NCI-H1048 (cell line): ENCODE results near the gene TRIOBP.

ENCODE experiments used
- DNase-seq: peaks from one replicate; lab custom pipeline; 2025; lab: John Stamatoyannopoulos, UW

Gene TRIOBP

DNA sequence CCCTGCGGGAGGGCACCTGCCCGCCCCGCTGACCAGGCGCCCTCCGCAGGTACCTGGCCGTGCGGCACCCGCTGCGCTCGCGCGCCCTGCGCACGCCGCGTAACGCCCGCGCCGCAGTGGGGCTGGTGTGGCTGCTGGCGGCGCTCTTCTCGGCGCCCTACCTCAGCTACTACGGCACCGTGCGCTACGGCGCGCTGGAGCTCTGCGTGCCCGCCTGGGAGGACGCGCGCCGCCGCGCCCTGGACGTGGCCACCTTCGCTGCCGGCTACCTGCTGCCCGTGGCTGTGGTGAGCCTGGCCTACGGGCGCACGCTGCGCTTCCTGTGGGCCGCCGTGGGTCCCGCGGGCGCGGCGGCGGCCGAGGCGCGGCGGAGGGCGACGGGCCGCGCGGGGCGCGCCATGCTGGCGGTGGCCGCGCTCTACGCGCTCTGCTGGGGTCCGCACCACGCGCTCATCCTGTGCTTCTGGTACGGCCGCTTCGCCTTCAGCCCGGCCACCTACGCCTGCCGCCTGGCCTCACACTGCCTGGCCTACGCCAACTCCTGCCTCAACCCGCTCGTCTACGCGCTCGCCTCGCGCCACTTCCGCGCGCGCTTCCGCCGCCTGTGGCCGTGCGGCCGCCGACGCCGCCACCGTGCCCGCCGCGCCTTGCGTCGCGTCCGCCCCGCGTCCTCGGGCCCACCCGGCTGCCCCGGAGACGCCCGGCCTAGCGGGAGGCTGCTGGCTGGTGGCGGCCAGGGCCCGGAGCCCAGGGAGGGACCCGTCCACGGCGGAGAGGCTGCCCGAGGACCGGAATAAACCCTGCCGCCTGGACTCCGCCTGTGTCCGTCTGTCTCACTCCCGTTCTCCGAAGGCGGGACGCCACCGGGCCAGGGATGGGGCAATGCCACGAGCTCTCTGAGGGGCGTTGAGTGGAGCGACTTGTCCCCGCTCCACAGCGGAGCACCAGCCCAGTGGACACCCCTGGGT is 128.1 kb downstream of the TRIOBP start:
- DNase-seq = no peak
